ENCODE measurements around the gene COL3A1. TPM values are rescaled to one million over a fixed set of nuclear protein-coding genes. Genes with fewer than 3 reads are reported as not detected.

Gene COL3A1
- total and polyA plus RNA-seq, 11 donors, result 17.6 to 1,075 (median 97.4) TPM

DNA sequence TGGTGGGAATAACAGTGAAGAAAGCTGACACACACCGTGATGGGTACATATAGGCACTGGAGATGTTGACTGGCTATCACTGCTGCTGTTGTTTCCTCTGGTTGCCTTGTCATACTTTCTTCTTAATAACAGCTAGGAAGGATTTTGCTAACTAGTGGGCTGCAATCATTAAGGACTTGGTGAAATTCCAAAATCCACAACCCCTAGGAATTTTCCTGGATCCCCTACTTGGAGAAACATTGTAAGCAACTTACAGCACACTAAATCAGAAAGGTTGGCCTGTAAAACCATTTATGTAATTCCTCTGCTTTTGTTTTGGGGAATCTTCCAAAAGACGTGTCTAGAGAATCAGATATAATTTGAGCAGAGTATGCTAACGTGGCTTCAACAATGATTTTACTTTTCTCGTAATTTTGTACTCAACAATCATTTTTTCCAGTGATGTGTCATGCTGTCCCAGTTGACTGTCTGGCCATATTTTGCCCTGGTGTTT, 8.0 kb upstream of the COL3A1 start:
- intact Hi-C loops (cut with DNase I), result loop anchor here in 1 of 10 donors (5.0 kb wide), 1 partner anchor 179 kb away; no protein-coding TSS in a partner anchor
- H3K27ac ChIP-seq, result peak overlapping the region in 11 of 12 donors; percentile 4 to 81 (median 54)
- H3K9me3 ChIP-seq, result no peaks in the 10 kb centered on the region
- WGBS, 4 donors, result 56 to 67% (median 64%) methylated on average over 4 of the region's 4 CpGs
- ATAC-seq, result peak; percentile 66 to 81 (median 72)
- no peak for TF ChIP-seq POLR2A (IDR thresholded peaks at IDR 0.05)
- TF ChIP-seq, protein P1, sequence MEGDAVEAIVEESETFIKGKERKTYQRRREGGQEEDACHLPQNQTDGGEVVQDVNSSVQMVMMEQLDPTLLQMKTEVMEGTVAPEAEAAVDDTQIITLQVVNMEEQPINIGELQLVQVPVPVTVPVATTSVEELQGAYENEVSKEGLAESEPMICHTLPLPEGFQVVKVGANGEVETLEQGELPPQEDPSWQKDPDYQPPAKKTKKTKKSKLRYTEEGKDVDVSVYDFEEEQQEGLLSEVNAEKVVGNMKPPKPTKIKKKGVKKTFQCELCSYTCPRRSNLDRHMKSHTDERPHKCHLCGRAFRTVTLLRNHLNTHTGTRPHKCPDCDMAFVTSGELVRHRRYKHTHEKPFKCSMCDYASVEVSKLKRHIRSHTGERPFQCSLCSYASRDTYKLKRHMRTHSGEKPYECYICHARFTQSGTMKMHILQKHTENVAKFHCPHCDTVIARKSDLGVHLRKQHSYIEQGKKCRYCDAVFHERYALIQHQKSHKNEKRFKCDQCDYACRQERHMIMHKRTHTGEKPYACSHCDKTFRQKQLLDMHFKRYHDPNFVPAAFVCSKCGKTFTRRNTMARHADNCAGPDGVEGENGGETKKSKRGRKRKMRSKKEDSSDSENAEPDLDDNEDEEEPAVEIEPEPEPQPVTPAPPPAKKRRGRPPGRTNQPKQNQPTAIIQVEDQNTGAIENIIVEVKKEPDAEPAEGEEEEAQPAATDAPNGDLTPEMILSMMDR (IDR thresholded peaks at IDR 0.05), result no peak
- no peaks in the 10 kb centered on the region for H3K27me3 ChIP-seq
- no peak for DNase-seq
- no peaks in the 10 kb centered on the region for H3K36me3 ChIP-seq
- peaks cover 0 to 30% (median 2%) of the 10 kb centered on the region in 12 donors for H3K4me1 ChIP-seq
- H3K4me3 ChIP-seq, result peak overlapping the region in 1 of 12 donors; percentile 8

DNA sequence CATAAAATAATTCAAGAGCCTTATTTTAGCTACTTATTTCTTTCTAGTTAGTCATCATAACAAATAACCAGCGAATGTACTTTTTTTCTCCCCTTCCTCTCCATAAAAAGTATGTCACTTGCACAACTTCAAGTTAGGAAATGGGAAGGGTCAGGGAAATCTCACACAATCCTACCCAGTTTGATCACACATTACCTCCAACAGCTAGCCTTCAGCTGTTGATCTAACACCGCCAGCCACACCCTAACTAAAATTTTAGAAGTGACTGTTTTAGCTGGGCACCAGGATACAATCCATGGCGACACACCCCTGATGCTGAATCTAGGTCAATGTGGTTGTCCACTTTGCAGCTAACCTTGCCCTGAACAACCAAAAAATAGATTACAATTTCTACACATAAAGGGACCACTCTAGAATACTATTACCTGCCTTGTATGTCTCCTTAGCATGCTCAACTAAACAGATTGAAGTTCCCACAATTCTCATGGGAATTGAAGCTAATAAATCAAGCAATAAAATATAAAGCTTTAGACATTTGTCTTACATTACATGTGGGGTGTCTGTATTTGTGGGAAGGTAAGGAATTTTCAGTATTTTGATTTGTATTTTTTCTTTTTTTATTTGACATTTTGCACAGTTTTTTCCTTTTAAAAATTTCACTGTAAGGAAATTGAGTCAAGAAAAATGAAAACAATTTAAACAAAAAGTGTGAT, 7.3 kb upstream of the COL3A1 start:
- Histone ChIP-seq H3K4me3 (no peak overlapping the region), H3K27me3 (no peaks in the 10 kb centered on the region), H3K9me3 (no peaks in the 10 kb centered on the region), H3K36me3 (no peaks in the 10 kb centered on the region), H3K4me1 (peaks cover 0 to 30% (median 2%) of the 10 kb centered on the region in 12 donors), H3K27ac (peak overlapping the region; percentile 4 to 81 (median 53))
- ATAC-seq (peak in 2 of 4 donors; percentile 54 to 64), DNase-seq (peak in 1 of 5 donors; percentile 21)
- 69 to 88% (median 77%) methylated on average over 3 of the region's 3 CpGs for WGBS, 4 donors
- intact Hi-C loops (cut with DNase I), result loop anchor here in 1 of 10 donors (5.0 kb wide), 1 partner anchor 180 kb away; no protein-coding TSS in a partner anchor
- no peak for TF ChIP-seq POLR2A (IDR thresholded peaks at IDR 0.05)
- TF ChIP-seq, protein P1 (IDR thresholded peaks at IDR 0.05), result no peak

DNA sequence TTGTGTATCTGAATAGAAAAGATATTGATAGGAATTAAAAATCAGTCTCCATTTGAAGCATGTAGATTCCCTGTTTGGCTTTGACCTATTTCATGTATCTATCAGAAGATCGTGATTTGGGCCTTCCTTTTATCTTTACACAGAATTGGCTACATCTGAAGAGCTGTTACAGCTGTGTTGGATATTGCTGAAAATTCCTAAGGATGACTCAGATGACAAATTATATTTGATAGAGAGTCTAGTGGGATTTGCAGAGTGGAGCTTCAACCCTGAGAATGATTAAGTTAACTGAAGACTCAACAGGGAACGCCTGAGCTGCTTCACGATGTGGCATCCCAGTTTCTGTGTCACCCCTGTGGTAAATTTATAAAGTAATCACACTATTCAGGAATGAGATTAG, 4.9 kb upstream of the COL3A1 start:
- TF ChIP-seq, protein P1 (IDR thresholded peaks at IDR 0.05), result no peak
- TF ChIP-seq POLR2A (IDR thresholded peaks at IDR 0.05), result no peak

DNA sequence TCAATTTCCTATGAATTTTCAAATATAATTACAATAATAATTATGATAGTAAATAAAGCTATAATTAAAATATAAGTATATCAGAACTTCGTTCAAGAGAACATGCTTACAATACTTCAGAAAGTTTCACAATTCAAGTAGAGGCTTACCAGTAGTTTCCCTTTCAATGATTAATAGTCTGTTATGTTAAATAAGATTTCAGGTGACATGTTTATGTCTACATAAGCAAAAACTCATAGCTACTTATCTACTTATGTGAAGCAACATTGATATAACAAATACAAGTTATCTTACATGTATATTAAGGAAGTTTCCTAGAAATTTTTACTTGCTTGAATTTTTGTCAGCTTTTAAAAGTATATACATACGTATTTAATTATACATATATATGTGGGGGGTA, 4.5 kb upstream of the COL3A1 start:
- Histone ChIP-seq H3K9me3 (no peaks in the 10 kb centered on the region), H3K4me3 (peak overlapping the region in 2 of 12 donors; percentile 11 to 30), H3K4me1 (peaks cover 0 to 23% (median 1%) of the 10 kb centered on the region in 12 donors), H3K36me3 (no peaks in the 10 kb centered on the region), H3K27me3 (no peaks in the 10 kb centered on the region), H3K27ac (peak overlapping the region in 9 of 12 donors; percentile 17 to 83 (median 53))
- intact Hi-C loops (cut with DNase I), result loop anchor here in 5 of 10 donors (5.0 to 10.0 kb wide), 4 partner anchors 75 to 445 kb away; no protein-coding TSS in a partner anchor
- 68 to 83% (median 80%) methylated on average over 2 of the region's 2 CpGs for WGBS, 4 donors
- ATAC-seq (no peak), DNase-seq (no peak)
- TF ChIP-seq, protein P1 (IDR thresholded peaks at IDR 0.05), result no peak
- TF ChIP-seq POLR2A (IDR thresholded peaks at IDR 0.05), result no peak

More for the DNA sequence above, 4.9 kb upstream of the COL3A1 start:
- WGBS, 4 donors, result 53 to 80% (median 68%) methylated on average over 3 of the region's 3 CpGs
- peaks cover 0 to 24% (median 2%) of the 10 kb centered on the region in 12 donors for H3K4me1 ChIP-seq
- peak overlapping the region in 2 of 12 donors; percentile 11 to 30 for H3K4me3 ChIP-seq
- DNase-seq (no peak), ATAC-seq (peak in 2 of 4 donors; percentile 25 to 34)
- H3K27me3 ChIP-seq, result no peaks in the 10 kb centered on the region
- no peaks in the 10 kb centered on the region for H3K36me3 ChIP-seq
- H3K27ac ChIP-seq, result peak overlapping the region in 9 of 12 donors; percentile 17 to 83 (median 53)
- intact Hi-C loops (cut with DNase I), result loop anchor here in 1 of 10 donors (5.0 kb wide), 1 partner anchor 182 kb away; no protein-coding TSS in a partner anchor
- no peaks in the 10 kb centered on the region for H3K9me3 ChIP-seq
